Ishikawa (cell line): ENCODE data around the gene PRKCE.

Experiments
- EGR1 ChIP-seq: IDR thresholded peaks from 2 replicates; pipeline ENCODE4 v1.6.1; 2012
- EP300 ChIP-seq: IDR thresholded peaks from 2 replicates; pipeline ENCODE4 v1.6.1; 2012; ENCODE audit warnings: borderline replicate concordance
- MAX ChIP-seq: IDR thresholded peaks from 2 replicates; pipeline ENCODE4 v1.6.1; 2012
- NFIC ChIP-seq: IDR thresholded peaks from 2 replicates; pipeline ENCODE4 v1.6.1; 2012
- YY1 ChIP-seq: IDR thresholded peaks from 2 replicates; pipeline ENCODE4 v1.6.1; 2012; ENCODE audit warnings: low read depth

GRCh38 chr2:45935791-45936622 lies 284.5 kb downstream of the PRKCE start:
- TF ChIP-seq EGR1 = no peak
- peak; percentile 17; the same call in 1 of the 2 replicates for TF ChIP-seq EP300
- TF ChIP-seq NFIC = peak; percentile 86
- no peak for TF ChIP-seq YY1
- peak; percentile 63 for TF ChIP-seq MAX
